Skeletal muscle tissue (tissue), 4 donors: Measurements from ENCODE around the gene TPRN. TPM values are rescaled to one million over a fixed set of nuclear protein-coding genes. Genes with fewer than 3 reads are reported as not detected.

Experiments used
- H3K27ac ChIP-seq: one replicate; pipeline ENCODE4 v1.7.0; 2013; ENCODE audit warnings: mild to moderate bottlenecking, low read depth, low read length, inconsistent platforms
- H3K27me3 ChIP-seq, 3 donors: one replicate each; pipeline ENCODE4 v1.7.0; 2013; ENCODE audit warnings: low read length in 3 of 3; ENCODE audit not compliant: control insufficient read depth in 3 of 3, insufficient read depth in 3 of 3
- H3K36me3 ChIP-seq, 3 donors: one replicate each; pipeline ENCODE4 v1.7.0; 2013; ENCODE audit warnings: low read length in 3 of 3; ENCODE audit not compliant: control insufficient read depth in 3 of 3, insufficient read depth in 3 of 3
- H3K4me1 ChIP-seq, 3 donors: one replicate each; pipeline ENCODE4 v1.7.0; 2013; ENCODE audit warnings: low read length in 3 of 3, mild to moderate bottlenecking in 3 of 3; ENCODE audit not compliant: control insufficient read depth in 3 of 3, insufficient read depth in 3 of 3
- H3K4me3 ChIP-seq, 3 donors: one replicate each; pipeline ENCODE4 v1.7.0; 2013; ENCODE audit warnings: low read length in 3 of 3
- H3K9ac ChIP-seq, 3 donors: one replicate each; pipeline ENCODE4 v1.7.0; 2013; ENCODE audit warnings: low read length in 3 of 3, mild to moderate bottlenecking in 3 of 3, moderate library complexity in 2 of 3, low read depth in 1 of 3
- H3K9me3 ChIP-seq, 3 donors: one replicate each; pipeline ENCODE4 v1.7.0; 2013; ENCODE audit warnings: low read length in 3 of 3; ENCODE audit not compliant: control insufficient read depth in 3 of 3
- total RNA-seq: library from RNA; depleted of rRNA; stranded (reverse); fragments of >200 nt; gene quantifications from one replicate; pipeline ENCODE4 v1.2.3, GENCODE V29; 2014
- donor health status: Osteomylitis.

Gene TPRN
- total RNA-seq, 1 donor from 2014 or later, result 2.6 TPM

DNA sequence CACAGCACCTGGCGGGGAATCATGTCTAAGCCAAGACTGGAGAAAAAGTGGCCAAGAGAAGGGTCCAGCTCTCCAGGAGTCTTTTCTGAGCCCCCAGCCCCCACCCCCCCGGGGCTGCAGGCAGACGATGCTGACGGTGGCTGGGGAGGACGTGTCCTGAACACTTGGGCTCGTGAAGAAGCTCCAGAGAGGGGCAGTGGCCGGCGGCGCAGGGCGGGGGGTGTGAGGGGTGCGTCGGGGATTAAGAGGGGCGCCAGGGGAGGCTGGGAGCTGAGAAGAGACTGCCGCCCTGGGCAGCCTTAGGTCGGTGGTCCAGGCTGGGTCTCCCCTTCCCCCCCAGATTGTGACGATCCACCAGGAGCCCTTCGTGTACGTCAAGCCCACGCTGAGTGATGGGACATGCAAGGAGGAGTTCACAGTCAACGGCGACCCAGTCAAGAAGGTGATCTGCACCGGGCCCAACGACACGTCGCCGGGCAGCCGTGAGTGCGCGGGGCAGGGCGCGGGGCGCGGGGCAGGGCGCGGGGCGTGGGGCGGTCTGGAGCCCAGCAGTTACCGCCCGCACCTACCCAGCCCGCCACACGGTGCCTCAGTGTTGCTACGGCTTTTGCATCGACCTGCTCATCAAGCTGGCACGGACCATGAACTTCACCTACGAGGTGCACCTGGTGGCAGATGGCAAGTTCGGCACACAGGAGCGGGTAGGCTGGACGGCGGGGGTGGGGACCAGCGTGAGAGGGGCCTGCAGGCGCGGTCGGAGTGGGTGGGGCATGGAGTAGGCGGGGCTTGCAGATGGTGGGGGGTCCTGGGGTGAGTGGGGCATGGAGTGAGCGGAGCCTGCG, 39.6 kb downstream of the TPRN start:
- Histone ChIP-seq H3K27me3 (peaks cover 78 to 91% (median 85%) of the 10 kb centered on the region in 3 donors), H3K9me3 (no peaks in the 10 kb centered on the region), H3K4me1 (peaks cover 3 to 15% (median 8%) of the 10 kb centered on the region in 3 donors), H3K27ac (no peak overlapping the region), H3K4me3 (no peak overlapping the region), H3K36me3 (no peaks in the 10 kb centered on the region), H3K9ac (no peak overlapping the region)

- Histone ChIP-seq H3K9me3 (no peaks in the 10 kb centered on the region), H3K27me3 (peaks cover 78 to 91% (median 85%) of the 10 kb centered on the region in 3 donors)
These were observed 40.5 kb downstream of the TPRN start for GRCh38 chr9:137160054-137160425.

DNA sequence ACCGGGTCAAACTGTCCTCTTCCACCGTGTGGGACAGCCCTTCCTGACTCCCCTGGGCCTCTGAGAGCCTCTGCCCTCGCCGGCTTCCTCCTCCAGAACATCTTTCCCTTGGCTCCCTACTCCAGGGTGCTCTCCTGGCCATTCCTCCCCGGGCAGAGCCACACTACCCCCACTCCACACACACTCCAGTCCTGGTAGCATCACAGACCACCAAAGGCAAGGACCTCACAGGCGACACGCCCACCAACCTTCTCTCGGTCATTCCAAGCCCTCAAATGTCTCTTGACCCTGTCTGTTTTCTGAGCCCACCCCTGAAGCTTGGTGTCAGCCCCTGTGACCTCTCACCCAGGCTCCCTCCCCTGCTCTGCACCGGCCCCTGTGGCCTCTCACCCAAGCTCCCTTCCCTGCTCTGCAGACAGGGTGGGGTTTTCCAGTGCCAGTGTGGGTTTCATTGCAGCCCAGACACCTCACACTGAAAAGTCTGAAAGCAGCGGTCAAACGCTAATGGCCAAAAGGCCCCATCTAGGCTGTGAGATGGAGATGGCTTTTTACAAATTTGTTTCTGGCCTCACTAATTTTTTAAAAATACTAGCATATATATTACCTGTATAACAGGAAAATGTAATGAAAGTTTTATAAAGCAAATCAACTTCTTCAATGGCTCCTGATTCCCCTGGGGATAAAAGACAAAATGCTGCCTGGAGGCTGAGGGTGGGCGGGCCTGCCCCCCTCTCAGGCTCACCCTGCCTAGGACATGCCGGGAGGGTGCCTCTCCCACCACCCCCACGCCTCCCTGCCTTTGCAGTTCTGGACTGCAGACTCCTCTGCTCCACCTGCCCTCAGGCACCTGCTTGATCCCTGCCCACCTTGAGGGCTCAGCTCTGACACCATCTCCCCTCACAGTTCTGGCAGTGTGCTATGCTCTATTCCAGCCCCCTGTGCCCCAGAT, 41.2 kb downstream of the TPRN start:
- Histone ChIP-seq H3K4me3 (no peak overlapping the region), H3K36me3 (no peaks in the 10 kb centered on the region), H3K9me3 (no peaks in the 10 kb centered on the region), H3K9ac (no peak overlapping the region), H3K27me3 (peaks cover 72 to 88% (median 80%) of the 10 kb centered on the region in 3 donors), H3K4me1 (peaks cover 3 to 15% (median 8%) of the 10 kb centered on the region in 3 donors), H3K27ac (no peak overlapping the region)

More at GRCh38 chr9:137160054-137160425, 40.5 kb downstream of the TPRN start:
- Histone ChIP-seq H3K27ac (no peak overlapping the region), H3K36me3 (no peaks in the 10 kb centered on the region), H3K4me3 (no peak overlapping the region), H3K9ac (no peak overlapping the region), H3K4me1 (peaks cover 3 to 15% (median 8%) of the 10 kb centered on the region in 3 donors)

GRCh38 chr9:137158625-137159024, 41.9 kb downstream of the TPRN start:
- Histone ChIP-seq H3K27me3 (peaks cover 65 to 81% (median 73%) of the 10 kb centered on the region in 3 donors), H3K9ac (no peak overlapping the region), H3K9me3 (no peaks in the 10 kb centered on the region), H3K27ac (no peak overlapping the region), H3K36me3 (no peaks in the 10 kb centered on the region), H3K4me3 (no peak overlapping the region), H3K4me1 (peaks cover 3 to 15% (median 8%) of the 10 kb centered on the region in 3 donors)

GRCh38 chr9:137157618-137158415, 42.7 kb downstream of the TPRN start:
- Histone ChIP-seq H3K36me3 (no peaks in the 10 kb centered on the region), H3K9me3 (no peaks in the 10 kb centered on the region), H3K27ac (no peak overlapping the region), H3K9ac (no peak overlapping the region), H3K4me1 (peaks cover 0 to 8% (median 4%) of the 10 kb centered on the region in 3 donors), H3K4me3 (no peak overlapping the region), H3K27me3 (peaks cover 66 to 74% (median 74%) of the 10 kb centered on the region in 3 donors)

DNA sequence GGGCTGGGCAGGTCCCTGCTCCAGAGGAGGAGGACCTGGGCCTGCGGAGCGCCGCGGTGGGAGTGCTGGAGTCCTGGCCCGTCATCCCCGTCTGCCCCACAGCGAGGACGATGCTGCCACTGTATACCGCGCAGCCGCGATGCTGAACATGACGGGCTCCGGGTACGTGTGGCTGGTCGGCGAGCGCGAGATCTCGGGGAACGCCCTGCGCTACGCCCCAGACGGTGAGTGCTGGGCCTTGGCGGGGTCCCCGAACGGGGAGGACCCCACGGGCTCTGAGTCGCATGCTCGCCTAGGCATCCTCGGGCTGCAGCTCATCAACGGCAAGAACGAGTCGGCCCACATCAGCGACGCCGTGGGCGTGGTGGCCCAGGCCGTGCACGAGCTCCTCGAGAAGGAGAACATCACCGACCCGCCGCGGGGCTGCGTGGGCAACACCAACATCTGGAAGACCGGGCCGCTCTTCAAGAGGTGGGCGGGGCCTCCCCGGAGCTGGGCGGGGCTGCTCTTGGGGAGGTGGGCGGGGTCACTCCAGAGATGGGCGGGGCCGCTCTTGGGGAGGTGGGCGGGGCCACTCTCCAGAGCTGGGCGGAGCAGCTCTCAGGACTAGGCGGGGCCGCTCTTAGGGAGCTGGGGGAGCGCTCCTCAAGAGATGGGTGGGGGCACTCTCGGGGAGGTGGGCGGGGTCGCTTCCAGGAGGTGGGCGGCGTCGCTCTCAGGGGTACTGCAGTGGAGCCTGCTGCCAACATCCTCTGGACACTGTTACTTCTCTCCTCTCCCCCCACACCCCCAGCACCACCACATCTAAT, 43.8 kb downstream of the TPRN start:
- Histone ChIP-seq H3K27ac (no peak overlapping the region), H3K4me3 (no peak overlapping the region), H3K36me3 (no peaks in the 10 kb centered on the region), H3K27me3 (peaks cover 64 to 72% (median 70%) of the 10 kb centered on the region in 3 donors), H3K9ac (no peak overlapping the region), H3K4me1 (peaks cover 0 to 4% (median 4%) of the 10 kb centered on the region in 3 donors), H3K9me3 (no peaks in the 10 kb centered on the region)

GRCh38 chr9:137152844-137153405, 47.6 kb downstream of the TPRN start:
- H3K9me3 ChIP-seq, result no peaks in the 10 kb centered on the region
- H3K36me3 ChIP-seq, result no peaks in the 10 kb centered on the region
- H3K4me3 ChIP-seq, result no peak overlapping the region
- peaks cover 0 to 4% (median 3%) of the 10 kb centered on the region in 3 donors for H3K4me1 ChIP-seq
- H3K27me3 ChIP-seq, result peaks cover 48 to 61% (median 48%) of the 10 kb centered on the region in 3 donors
- H3K27ac ChIP-seq, result no peak overlapping the region
- no peak overlapping the region for H3K9ac ChIP-seq

GRCh38 chr9:137150617-137151457, 49.7 kb downstream of the TPRN start:
- Histone ChIP-seq H3K4me3 (no peak overlapping the region), H3K27ac (no peak overlapping the region), H3K4me1 (no peaks in the 10 kb centered on the region), H3K9me3 (no peaks in the 10 kb centered on the region), H3K9ac (no peak overlapping the region), H3K36me3 (no peaks in the 10 kb centered on the region), H3K27me3 (peaks cover 42 to 58% (median 44%) of the 10 kb centered on the region in 3 donors)
